Measurements from ENCODE around the gene DNAJB11.

- TF ChIP-seq CTCF (IDR thresholded peaks at IDR 0.05) = no peak
- no peak for TF ChIP-seq POLR2A (IDR thresholded peaks at IDR 0.05)
Observed at GRCh38 chr3:186628756-186629155, 58.2 kb downstream of the DNAJB11 start.
